Measurements from ENCODE around the gene NXPH1.
A peak's percentile ranks its signal among the peaks of the same experiment; 100 is the strongest.

NXPH1 gene

GRCh38 chr7:8437606-8438005 lies 4.2 kb downstream of the NXPH1 start:
- DNase-seq = no peak

- no peak for DNase-seq
Observed at GRCh38 chr7:8440670-8441069, 7.3 kb downstream of the NXPH1 start.

- no peak for DNase-seq
Observed at GRCh38 chr7:8441106-8441965, 7.9 kb downstream of the NXPH1 start.

GRCh38 chr7:8442051-8442813 lies 8.8 kb downstream of the NXPH1 start:
- DNase-seq = no peak

- peak; percentile 81 for DNase-seq
Observed at GRCh38 chr7:8442814-8443304, 9.4 kb downstream of the NXPH1 start.

- DNase-seq = no peak
Observed at GRCh38 chr7:8443576-8444467, 10.4 kb downstream of the NXPH1 start.

GRCh38 chr7:8444468-8444769 lies 11.0 kb downstream of the NXPH1 start:
- no peak for DNase-seq

GRCh38 chr7:8453535-8453934 lies 20.1 kb downstream of the NXPH1 start:
- no peak for DNase-seq

- DNase-seq = no peak
Observed at GRCh38 chr7:8455426-8455825, 22.0 kb downstream of the NXPH1 start.

- no peak for DNase-seq
Observed at GRCh38 chr7:8462309-8462708, 28.9 kb downstream of the NXPH1 start.

- no peak for DNase-seq
Observed at GRCh38 chr7:8465338-8465737, 31.9 kb downstream of the NXPH1 start.

- no peak for DNase-seq
Observed at GRCh38 chr7:8480527-8480926, 47.1 kb downstream of the NXPH1 start.

- no peak for DNase-seq
Observed at GRCh38 chr7:8481096-8481495, 47.7 kb downstream of the NXPH1 start.

GRCh38 chr7:8481752-8482446 lies 48.5 kb downstream of the NXPH1 start:
- no peak for DNase-seq

- DNase-seq = no peak
Observed at GRCh38 chr7:8490391-8491045, 57.1 kb downstream of the NXPH1 start.

GRCh38 chr7:8491106-8491505 lies 57.7 kb downstream of the NXPH1 start:
- no peak for DNase-seq

- no peak for DNase-seq
Observed at GRCh38 chr7:8491544-8492489, 58.4 kb downstream of the NXPH1 start.

- no peak for DNase-seq
Observed at GRCh38 chr7:8499128-8499527, 65.7 kb downstream of the NXPH1 start.

GRCh38 chr7:8500286-8500685 lies 66.9 kb downstream of the NXPH1 start:
- DNase-seq = no peak

- no peak for DNase-seq
Observed at GRCh38 chr7:8507566-8507965, 74.2 kb downstream of the NXPH1 start.

- no peak for DNase-seq
Observed at GRCh38 chr7:8509621-8510020, 76.2 kb downstream of the NXPH1 start.
